Effector memory CD4-positive, alpha-beta T cell (primary cell): ENCODE data around the gene NONO.
"Not testable (repeated sequence)": the region's sequence is repeated elsewhere in the genome, so short reads cannot be mapped to it uniquely, and the experiment has no call there.

Experiments used
- DNase-seq, 3 donors: peaks; one replicate each; pipeline ENCODE4 v3.0.0-alpha.2; 2020
- H3K27ac ChIP-seq: 2 replicates; pipeline ENCODE4 v1.7.0; 2013; ENCODE audit warnings: mild to moderate bottlenecking, low read length, moderate library complexity; ENCODE audit not compliant: insufficient read depth, poor library complexity, severe bottlenecking
- H3K27me3 ChIP-seq: replicated peaks from 2 replicates; pipeline ENCODE4 v1.7.0; 2013; ENCODE audit warnings: mild to moderate bottlenecking, low read length; ENCODE audit not compliant: insufficient read depth, control insufficient read depth, poor library complexity, severe bottlenecking
- H3K36me3 ChIP-seq: 2 replicates; pipeline ENCODE4 v1.7.0; 2013; ENCODE audit warnings: mild to moderate bottlenecking, low read length, moderate library complexity; ENCODE audit not compliant: control insufficient read depth, insufficient read depth
- H3K4me1 ChIP-seq: 2 replicates; pipeline ENCODE4 v1.7.0; 2013; ENCODE audit warnings: low read length, mild to moderate bottlenecking; ENCODE audit not compliant: control insufficient read depth, insufficient read depth, poor library complexity, severe bottlenecking
- H3K4me3 ChIP-seq: 2 replicates; pipeline ENCODE4 v1.7.0; 2013; ENCODE audit warnings: low read length, low read depth, mild to moderate bottlenecking; ENCODE audit not compliant: insufficient read depth, poor library complexity, severe bottlenecking
- H3K9me3 ChIP-seq: 2 replicates; pipeline ENCODE4 v1.7.0; 2013; ENCODE audit warnings: mild to moderate bottlenecking, low read length, moderate library complexity; ENCODE audit not compliant: control insufficient read depth

NONO gene

DNA sequence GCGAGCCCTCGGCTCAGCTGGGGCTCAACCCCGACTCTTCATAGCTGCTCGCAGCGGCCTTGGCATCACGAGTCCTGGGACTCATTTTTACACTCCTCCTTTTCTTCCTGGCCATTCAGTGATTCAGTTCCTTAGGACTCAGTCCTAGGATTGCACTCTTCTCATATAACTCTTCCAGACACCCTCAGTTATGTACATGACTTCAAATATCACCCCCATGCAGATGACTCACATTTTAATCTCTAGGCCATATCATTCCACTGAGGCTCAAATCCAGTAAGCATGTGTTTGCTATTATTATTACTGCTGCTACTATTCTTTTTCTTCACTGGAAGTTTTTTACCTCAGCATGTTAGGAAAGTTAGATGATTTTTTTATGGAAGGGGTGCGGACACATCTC is 32.5 kb downstream of the NONO start:
- Histone ChIP-seq H3K4me1 (no peaks in the 10 kb centered on the region), H3K36me3 (no peaks in the 10 kb centered on the region), H3K27ac (no peak overlapping the region), H3K4me3 (no peak overlapping the region), H3K9me3 (no peaks in the 10 kb centered on the region), H3K27me3 (no peaks in the 10 kb centered on the region)
- no peak for DNase-seq

- not testable (repeated sequence) for DNase-seq, H3K27ac ChIP-seq, H3K4me1 ChIP-seq, H3K27me3 ChIP-seq, H3K9me3 ChIP-seq, H3K36me3 ChIP-seq, H3K4me3 ChIP-seq
Measured at GRCh38 chrX:71316959-71317358, 33.5 kb downstream of the NONO start.

DNA sequence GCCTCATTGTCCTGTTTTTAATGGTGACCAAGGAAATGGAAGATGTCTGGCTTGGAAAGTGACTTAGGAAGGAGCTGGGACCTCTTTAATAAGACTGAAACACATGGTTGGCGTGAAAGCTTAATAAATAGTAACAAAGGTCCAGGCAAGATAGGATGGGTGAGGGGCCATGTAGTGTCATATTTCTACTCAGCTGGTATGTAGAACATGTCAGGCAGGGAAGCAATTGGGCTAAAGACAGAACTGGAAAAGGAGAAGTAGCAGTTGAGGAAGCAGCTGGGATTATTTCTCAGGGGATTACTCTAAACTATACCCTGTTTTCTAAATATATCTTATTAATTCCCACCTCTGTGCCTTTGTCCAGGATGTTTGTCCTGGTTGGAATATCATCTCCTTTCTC is 36.7 kb downstream of the NONO start:
- Histone ChIP-seq H3K9me3 (no peaks in the 10 kb centered on the region), H3K27ac (no peak overlapping the region), H3K36me3 (no peaks in the 10 kb centered on the region), H3K27me3 (no peaks in the 10 kb centered on the region), H3K4me1 (no peaks in the 10 kb centered on the region), H3K4me3 (no peak overlapping the region)
- no peak for DNase-seq

DNA sequence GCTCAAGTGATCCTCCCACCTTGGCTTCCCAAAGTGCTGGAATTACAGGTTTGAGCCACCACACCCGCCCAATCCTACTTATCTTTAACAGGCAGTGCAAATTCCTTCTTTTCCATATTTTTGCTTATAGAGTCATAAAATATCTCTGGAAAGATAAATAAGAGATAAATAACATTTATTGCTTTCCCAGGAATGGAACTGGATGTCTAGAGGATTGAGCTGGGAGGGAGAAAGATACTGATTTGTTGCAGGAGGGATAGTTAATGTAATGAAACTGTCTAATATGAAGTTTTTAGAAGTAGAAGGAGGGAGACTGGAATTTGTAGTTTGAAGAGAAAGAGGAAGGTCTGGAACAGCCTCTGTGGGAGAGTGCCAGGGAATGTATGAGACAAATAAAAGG is 38.3 kb downstream of the NONO start:
- Histone ChIP-seq H3K27ac (no peak overlapping the region), H3K27me3 (no peaks in the 10 kb centered on the region), H3K9me3 (no peaks in the 10 kb centered on the region), H3K36me3 (no peaks in the 10 kb centered on the region), H3K4me3 (no peak overlapping the region), H3K4me1 (no peaks in the 10 kb centered on the region)
- DNase-seq: no peak

DNA sequence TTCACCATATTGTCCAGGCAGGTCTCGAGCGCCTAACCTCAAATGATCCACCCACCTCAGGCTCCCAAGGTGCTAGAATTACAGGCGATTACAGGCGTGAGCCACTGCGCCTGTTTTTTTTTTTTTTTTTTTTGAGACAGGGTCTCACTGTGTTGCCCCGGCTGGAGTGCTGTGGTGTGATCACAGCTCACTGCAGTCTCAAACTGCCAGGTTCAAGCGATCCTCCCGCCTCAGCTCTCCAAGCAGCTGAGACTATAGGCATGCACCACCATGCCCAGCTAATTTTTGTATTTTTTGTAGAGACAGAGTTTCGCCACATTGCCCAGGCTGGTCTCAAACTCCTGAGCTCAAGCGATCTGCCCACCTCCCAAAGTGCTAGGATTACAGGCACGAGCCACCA is 41.0 kb downstream of the NONO start:
- H3K27ac ChIP-seq, H3K4me1 ChIP-seq, H3K9me3 ChIP-seq, H3K36me3 ChIP-seq, H3K27me3 ChIP-seq, DNase-seq, H3K4me3 ChIP-seq: not testable (repeated sequence)

- H3K27ac ChIP-seq: no peak overlapping the region
- no peaks in the 10 kb centered on the region for H3K36me3 ChIP-seq
- H3K9me3 ChIP-seq: no peaks in the 10 kb centered on the region
- no peaks in the 10 kb centered on the region for H3K27me3 ChIP-seq
- no peak for DNase-seq
- H3K4me3 ChIP-seq: no peak overlapping the region
- H3K4me1 ChIP-seq: no peaks in the 10 kb centered on the region
Measured at GRCh38 chrX:71326394-71326793, 43.0 kb downstream of the NONO start.

- H3K4me1 ChIP-seq, H3K27me3 ChIP-seq, H3K4me3 ChIP-seq, DNase-seq, H3K36me3 ChIP-seq, H3K27ac ChIP-seq, H3K9me3 ChIP-seq: not testable (repeated sequence)
Measured at GRCh38 chrX:71349151-71349665, 65.8 kb downstream of the NONO start.

GRCh38 chrX:71349867-71350266 is 66.4 kb downstream of the NONO start:
- H3K27ac ChIP-seq, H3K4me1 ChIP-seq, H3K36me3 ChIP-seq, H3K9me3 ChIP-seq, DNase-seq, H3K27me3 ChIP-seq, H3K4me3 ChIP-seq: not testable (repeated sequence)
